Cortex of kidney (tissue), 1 donor: ENCODE data around the gene IGIP.
"Not testable (repeated sequence)": the region's sequence is repeated elsewhere in the genome, so short reads cannot be mapped to it uniquely, and the experiment has no call there.

Experiments
- DNase-seq: peaks from one replicate; lab custom pipeline; 2025; lab: John Stamatoyannopoulos, UW

IGIP gene

GRCh38 chr5:140141241-140141640, 15.5 kb downstream of the IGIP start:
- DNase-seq, result no peak

- DNase-seq, result no peak
Observed at GRCh38 chr5:140142246-140142645, 16.5 kb downstream of the IGIP start.

GRCh38 chr5:140142856-140143255, 17.1 kb downstream of the IGIP start:
- DNase-seq, result no peak

GRCh38 chr5:140143521-140144258, 18.0 kb downstream of the IGIP start:
- no peak for DNase-seq

GRCh38 chr5:140145256-140145655, 19.5 kb downstream of the IGIP start:
- no peak for DNase-seq

DNA sequence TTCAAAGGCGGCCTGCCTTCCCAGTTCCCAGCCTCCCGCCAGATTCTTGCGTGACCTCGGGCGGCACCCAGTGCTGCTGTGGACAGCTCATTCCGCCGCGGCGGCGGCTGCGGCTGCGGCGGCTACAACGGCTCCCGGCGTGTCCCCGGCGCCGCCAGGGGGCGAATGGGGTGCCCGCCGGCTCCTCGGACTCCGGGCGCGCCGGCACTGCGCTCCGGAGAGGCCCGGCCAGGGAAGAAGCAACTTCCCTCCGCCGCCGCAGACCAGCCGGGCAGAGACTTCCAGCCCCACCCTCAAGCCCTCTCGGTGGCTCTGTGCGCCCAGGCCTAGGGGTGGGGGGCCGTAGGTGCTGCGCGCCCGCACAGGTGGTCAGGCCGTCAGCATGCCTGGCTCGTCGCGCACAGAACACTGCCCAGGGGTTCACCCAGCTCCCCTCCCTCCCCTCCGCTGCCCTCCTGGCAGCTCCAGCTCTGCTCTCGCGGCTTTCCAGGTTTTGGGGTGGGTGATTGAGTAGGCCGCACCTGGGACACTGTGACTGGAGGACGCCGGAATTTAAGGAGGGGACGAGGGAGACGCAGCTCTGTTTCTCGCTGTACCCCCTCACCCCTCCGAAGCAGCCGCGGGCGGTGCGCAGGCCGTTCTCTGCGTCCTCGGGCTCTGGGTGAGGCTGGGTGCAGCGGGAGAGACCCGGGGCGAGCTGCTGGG, 20.2 kb downstream of the IGIP start:
- no peak for DNase-seq

DNA sequence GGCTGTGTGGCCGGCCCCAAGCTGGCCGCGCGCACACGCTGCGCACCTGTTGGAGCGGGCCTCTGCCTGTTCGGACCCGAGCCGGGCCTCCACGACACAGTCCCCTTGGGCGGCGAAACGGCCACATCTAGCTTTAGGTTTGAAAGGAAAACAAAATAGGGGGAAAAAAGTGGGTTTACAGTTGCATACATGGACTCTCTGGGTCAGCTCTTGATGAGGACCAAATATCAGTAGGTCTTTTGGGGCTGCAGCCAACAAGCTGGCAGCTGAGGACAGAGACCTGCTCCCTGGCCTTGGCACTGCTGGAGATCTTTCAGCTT, 20.7 kb downstream of the IGIP start:
- no peak for DNase-seq

- no peak for DNase-seq
Observed at GRCh38 chr5:140147460-140147859, 21.7 kb downstream of the IGIP start.

DNA sequence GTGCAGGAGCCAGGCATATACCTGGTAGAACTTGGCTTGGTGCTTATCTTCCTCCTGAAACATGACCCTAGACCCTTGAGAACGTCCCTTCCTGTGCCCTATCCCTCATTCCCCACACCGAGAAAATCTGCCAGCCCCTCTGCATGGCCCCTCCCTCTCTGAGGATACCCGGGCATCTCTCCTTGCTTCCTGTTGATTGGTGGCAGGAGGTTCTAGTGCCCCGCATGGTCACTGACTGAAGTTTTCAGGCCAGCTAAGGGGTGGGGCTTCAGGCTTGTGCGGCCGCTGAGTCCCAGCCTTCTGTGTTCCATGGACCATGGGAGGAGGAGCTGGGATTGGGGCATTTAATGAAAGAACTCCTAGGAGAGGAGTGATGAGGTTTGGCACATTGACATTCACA, 22.8 kb downstream of the IGIP start:
- no peak for DNase-seq

DNA sequence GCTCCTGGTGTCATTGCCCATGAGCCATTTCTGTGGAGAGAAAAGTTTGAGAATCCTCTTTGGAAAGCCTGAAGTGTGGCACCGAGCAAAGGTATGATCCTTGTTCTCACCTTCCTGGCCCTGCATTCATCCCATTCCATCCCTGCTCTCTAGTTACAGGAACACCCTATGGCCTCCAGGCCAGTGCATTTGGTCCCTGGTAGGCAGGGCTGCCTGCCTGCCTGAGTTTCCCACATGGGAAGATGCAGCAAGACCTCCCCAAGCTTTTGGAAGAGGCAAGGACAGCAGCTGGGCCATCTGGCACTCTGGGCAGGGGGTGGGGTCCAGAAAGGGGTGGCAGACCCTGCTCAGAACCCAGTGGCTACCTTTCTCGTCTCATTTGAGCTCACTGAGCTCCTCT, 24.5 kb downstream of the IGIP start:
- no peak for DNase-seq

GRCh38 chr5:140151144-140152021, 25.6 kb downstream of the IGIP start:
- no peak for DNase-seq

DNA sequence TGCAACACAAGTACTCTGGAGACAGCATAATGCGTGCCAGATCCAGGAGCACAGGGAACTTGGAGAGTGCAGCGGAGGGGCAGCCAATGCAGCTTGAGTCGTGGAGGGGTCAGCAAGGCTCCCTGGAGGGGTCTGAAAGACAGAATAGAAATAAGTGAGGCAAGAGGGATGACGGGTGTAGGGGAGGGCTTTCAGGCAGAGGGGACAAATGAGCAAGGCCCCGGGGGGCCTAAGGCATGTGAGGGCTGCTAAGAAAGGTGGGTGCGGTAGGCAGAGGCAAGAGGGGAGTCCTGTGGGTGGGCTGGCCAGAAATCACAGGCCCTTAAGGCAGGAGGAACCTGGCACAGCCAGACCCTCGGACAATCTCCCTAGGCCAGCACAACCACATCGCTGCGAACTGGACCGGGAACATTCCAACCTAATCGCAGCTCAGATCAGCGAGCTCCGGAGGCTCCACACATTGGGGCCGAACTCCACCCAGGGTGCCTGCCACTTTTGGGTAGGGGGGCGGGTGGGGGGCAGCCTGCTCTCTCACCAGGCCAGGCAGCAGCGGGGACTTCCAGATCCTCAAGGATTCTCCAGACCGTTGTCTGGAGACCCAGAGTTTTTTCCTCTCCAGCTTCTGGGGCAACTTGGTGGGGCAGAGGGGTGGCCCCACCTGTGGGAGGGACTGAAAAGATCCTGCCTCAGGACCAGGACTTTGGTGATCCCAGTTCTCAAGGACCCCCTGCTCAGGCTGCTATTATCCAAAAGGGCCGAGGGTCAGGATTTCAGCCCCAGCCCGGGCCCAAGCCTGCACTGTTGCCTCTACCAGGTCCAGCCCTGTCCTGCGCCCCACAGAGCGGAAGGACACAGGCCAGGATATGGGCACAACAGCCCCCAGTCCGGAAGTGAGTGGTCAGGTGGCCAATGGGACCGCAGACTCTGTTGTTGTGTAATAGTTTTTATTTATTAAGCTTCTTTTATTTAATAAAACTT, 26.6 kb downstream of the IGIP start:
- DNase-seq, result no peak

- no peak for DNase-seq
Observed at GRCh38 chr5:140153255-140153654, 27.5 kb downstream of the IGIP start.

DNA sequence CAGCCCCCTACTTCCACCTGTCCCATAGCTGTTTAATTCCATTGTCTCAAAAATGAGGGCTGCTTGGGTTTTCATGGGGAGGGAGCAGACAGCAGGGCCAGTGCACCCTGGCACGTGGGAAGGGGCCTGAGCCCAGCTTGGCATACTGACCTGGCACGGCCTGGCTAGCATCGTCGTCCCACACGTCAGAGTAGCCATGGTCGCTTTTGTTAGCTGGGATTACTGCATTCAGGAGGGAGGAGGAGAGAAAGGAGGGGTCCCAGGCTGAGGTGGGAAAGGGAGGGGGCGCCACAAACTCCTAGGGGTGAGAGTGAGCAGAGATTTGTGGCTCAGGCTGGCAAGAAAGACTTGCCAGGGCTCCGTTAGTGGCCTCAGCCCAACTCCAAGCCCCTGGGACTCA, 28.2 kb downstream of the IGIP start:
- DNase-seq, result no peak

- DNase-seq, result not testable (repeated sequence)
Observed at GRCh38 chr5:140154710-140155381, 29.1 kb downstream of the IGIP start.

GRCh38 chr5:140157032-140157781, 31.5 kb downstream of the IGIP start:
- no peak for DNase-seq

- DNase-seq, result no peak
Observed at GRCh38 chr5:140159014-140159927, 33.5 kb downstream of the IGIP start.

DNA sequence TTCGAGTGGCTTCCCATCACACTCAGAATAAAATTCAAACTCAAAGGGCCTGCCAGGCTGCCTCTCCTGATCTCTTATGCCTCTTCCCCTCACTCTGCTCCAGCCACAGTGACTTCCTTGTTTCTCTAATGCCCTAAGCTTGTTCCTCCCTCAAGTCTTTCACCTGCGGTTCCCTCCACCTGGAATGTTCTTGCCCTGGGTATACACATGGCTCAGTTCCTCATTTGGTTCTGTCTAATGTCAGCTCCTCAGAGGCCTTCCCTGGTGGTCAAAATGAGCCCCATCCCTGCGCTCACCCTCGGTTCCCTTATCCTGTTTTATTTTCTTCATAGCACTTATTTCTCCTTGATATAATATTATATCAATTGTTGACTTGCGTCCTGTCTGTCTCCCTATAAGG, 36.5 kb downstream of the IGIP start:
- no peak for DNase-seq

DNA sequence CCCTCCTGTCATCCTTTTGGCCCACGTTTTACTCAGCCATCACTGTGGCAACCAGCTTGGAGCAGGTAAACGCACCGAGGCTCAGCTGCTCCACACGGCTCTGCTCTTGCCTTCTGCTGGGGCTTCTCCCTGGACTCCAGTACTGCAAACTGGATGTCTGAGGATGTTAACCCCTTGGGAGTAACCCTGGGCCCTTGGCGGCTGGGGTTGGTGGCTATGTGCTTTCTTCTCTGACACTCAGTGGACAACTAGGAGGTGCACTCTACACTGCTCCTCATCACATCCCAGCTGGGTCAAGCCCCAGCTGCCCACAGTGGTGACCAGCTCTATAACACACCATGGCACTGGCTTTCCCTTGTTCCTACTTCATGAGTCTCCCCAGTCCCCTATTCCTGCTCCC, 37.0 kb downstream of the IGIP start:
- DNase-seq, result no peak
